Measurements from ENCODE around the gene TBPL2.
"Not testable (repeated sequence)": the region's sequence is repeated elsewhere in the genome, so short reads cannot be mapped to it uniquely, and the experiment has no call there.

The TBPL2 gene

DNA sequence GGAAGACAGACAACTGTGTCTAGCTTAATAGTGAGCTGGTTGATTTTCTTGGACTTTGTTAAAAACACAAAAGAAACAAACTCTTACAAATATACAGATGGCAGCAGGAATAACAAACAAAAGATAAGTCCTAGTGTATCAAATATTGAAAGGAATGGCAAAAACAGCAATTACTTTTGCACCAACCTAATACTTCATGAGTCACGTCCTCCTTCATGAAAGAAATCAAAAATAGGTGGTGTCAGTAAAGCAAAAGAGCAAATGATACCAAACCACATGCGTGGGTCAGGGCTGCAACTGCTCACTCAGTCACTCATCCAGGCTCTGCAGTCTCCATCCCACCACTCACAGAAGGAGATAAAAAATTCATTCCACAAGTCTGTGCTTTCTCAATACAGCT is 40.6 kb downstream of the TBPL2 start:
- DNase-seq, result no peak

GRCh38 chr14:55399183-55399582 is 41.2 kb downstream of the TBPL2 start:
- no peak for DNase-seq

GRCh38 chr14:55398679-55399078 is 41.7 kb downstream of the TBPL2 start:
- no peak for DNase-seq

DNA sequence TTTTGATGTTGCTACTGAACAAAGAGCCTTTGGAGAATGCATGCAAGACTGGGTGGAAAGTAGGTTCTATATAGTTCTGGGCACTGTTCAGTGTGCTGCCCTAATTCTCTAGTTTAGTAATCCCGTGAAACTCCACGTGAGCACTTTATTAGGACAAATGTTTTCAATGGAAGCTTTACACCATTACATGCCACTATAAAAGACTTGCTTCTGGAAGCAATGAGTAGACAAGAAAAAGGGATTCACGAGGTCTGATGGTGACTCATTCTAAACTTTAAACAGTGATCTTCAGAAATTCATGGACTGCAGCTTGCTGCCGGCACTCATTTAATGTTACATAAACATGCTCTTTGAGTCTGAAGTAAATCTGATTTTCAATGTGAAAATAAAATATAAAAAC is 51.1 kb downstream of the TBPL2 start:
- no peak for DNase-seq

DNA sequence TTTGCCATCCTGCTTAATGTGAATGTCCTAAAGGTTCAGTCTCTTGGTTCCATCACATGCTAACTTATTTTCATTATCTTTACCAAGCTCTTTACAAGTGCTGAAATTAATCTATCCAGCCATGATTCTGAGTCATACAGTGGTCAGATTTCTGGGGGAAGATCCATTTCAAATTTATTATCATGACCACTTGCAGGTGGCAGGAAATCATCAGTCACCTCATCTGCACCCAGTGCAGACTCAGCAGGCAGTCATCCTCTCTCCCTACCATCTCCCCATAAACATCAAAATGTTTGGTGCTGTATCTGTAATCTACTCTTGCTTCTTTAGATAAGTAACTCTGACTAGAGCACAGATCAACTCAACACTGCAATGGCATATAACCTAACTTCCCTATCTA is 52.3 kb downstream of the TBPL2 start:
- DNase-seq, result peak; percentile 37

- DNase-seq, result no peak
These were observed 53.3 kb downstream of the TBPL2 start for GRCh38 chr14:55387121-55387520.

- DNase-seq, result peak; percentile 55
These were observed 54.2 kb downstream of the TBPL2 start for GRCh38 chr14:55386037-55386808.

GRCh38 chr14:55384536-55384935 is 55.9 kb downstream of the TBPL2 start:
- DNase-seq, result no peak

DNA sequence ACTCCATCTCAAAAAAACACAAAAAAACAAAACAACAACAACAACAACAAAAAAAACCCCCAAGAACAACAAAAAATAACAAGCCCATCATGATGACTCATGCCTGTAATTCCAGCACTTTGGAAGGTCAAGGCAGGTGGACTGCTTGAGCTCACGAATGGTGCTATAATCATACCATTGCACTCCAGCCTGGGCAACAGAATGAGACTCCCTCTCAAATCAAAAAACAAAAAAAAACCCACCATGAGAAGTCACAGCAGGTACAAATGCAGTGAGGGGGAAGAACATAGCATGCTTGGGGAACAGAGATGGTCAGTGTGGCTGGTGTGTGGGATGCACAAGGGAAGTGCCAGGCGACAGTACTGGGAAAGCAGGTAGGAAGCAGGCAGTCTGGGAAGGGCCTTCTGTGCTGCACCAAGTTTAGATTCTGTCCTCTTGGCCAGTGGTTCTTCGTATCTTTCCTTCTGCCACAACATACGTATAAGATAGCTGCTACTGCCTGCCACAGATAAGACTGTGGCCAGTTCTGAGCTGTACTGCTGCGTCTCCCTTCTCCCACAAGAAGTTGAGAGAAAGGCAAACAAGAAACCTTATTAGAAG is 56.8 kb downstream of the TBPL2 start:
- no peak for DNase-seq

GRCh38 chr14:55383056-55383466 is 57.4 kb downstream of the TBPL2 start:
- DNase-seq, result not testable (repeated sequence)

DNA sequence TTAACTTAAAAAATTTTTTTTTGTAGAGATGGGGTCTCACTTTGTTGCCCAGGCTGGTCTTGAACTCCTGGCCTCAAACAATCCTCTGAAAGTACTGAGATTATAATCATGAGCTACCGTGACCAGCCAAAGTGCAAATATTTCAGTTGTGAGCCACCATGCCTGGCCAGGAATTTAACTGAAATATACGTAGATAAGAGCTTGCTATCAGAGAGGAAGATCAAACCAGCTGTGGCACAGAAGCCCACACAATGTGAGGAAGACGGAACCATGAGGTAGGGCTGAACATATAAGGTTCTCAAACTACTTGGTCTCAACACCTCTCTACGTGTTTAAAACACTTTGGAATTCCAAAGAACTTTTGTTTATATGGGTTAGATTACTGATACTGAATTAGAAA is 57.9 kb downstream of the TBPL2 start:
- DNase-seq, result no peak

DNA sequence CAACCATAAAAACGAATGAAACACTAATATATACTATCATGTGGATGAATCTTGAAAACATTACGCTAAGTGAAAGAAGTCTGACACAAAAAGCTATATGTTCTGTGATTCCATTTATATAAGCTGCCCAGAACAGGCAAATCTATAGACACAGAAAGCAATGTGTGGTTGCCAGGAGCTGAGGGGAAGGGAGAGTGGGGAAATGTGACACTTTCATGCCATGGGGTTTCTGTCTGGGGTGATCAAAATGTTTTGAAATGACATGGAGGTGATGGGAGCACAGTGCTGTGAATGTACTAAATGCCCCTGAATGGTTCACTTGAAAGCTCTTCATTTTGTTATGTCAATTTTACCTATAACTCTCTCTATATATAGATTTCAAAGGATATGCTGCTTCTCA is 58.9 kb downstream of the TBPL2 start:
- no peak for DNase-seq

- DNase-seq, result no peak
These were observed 59.4 kb downstream of the TBPL2 start for GRCh38 chr14:55381040-55381439.

GRCh38 chr14:55377236-55377635 is 63.2 kb downstream of the TBPL2 start:
- no peak for DNase-seq

- no peak for DNase-seq
These were observed 65.6 kb downstream of the TBPL2 start for GRCh38 chr14:55374771-55375170.

- peak; percentile 89 for DNase-seq
These were observed 66.4 kb downstream of the TBPL2 start for GRCh38 chr14:55373784-55374705.

- DNase-seq, result no peak
These were observed 67.6 kb downstream of the TBPL2 start for GRCh38 chr14:55372825-55373224.

- no peak for DNase-seq
These were observed 68.0 kb downstream of the TBPL2 start for GRCh38 chr14:55372423-55372822.

DNA sequence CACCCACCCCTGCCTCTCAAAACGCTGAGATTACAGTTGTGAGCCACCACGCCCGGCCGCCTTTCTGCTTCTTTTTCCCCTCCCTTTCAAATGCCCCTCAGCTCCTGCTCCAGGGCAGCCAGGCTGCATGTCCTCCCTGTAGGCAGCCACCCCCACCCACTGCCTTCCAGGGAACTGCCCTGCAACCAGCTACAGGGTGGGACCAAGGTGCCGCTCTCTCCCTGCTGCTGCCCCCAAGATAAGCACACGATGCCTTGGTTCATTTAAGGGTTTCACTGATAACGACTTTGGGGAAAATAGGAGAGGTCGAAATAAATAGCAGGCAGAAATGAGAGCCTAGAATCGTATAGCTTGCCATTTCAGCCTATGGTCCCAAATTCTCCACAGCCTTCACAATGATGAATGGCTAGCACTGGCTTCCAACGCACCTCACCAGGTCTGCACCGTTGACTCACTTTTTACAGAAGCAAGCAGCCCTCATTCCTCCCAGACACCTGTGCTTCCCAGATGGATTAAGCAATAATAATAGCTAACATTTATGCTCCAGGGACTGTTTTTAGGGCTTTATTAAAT is 69.4 kb downstream of the TBPL2 start:
- no peak for DNase-seq

DNA sequence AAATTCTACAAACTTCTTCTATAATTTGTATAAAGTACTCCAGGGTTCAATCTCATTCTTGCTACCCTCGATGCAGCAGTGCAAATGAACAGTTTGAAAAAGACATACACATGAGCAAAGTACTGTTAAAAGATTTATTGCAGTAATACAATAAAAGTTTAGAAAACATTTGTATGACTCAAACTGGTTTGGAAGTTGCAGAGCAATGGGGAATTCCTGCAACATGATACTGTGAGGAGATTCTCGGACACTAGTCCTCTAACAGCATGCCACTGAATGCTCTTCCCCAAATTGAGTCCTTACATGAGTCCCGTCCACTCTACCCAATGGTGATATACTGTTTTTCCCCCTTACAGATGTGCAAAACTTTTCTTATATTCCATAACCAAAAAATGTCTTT is 74.1 kb downstream of the TBPL2 start:
- DNase-seq, result no peak
